BJ (cell line): Measurements from ENCODE around the gene CHRNE. TPM values are rescaled to one million over a fixed set of nuclear protein-coding genes. Genes with fewer than 3 reads are reported as not detected.

ENCODE experiments used
- CTCF ChIA-PET: fragments of 350-600 bp; formaldehyde crosslinking; extraction: SDS; loops from one replicate; lab custom pipeline; 2021; ENCODE audit warnings: antibody characterized with exemption, inconsistent platforms; lab: Yijun Ruan, JAX
- POLR2A ChIA-PET: fragments of 300-600 bp; sonication (Branson Sonifier 250); formaldehyde crosslinking; extraction: SDS; loops from one replicate; lab custom pipeline; 2021; ENCODE audit warnings: antibody characterized with exemption; lab: Charles Lee
- DNase-seq: peaks from one replicate; pipeline ENCODE4 v3.0.0-alpha.2; 2011; ENCODE audit warnings: low read depth
- H3K27me3 ChIP-seq: 2 replicates; pipeline ENCODE4 v1.6.0; 2011; ENCODE audit warnings: low read length; ENCODE audit not compliant: control insufficient read depth, insufficient read depth
- H3K36me3 ChIP-seq: 2 replicates; pipeline ENCODE4 v1.5.1; 2011; ENCODE audit warnings: low read length; ENCODE audit not compliant: control insufficient read depth, insufficient read depth
- H3K4me3 ChIP-seq: 2 replicates; pipeline ENCODE4 v1.5.1; 2011; ENCODE audit warnings: low read depth, mild to moderate bottlenecking, control low read depth, low read length
- CTCF ChIP-seq: IDR thresholded peaks from 2 replicates; pipeline ENCODE4 v1.5.1; 2011; ENCODE audit warnings: low read depth, mild to moderate bottlenecking, control low read depth, inconsistent platforms, low read length, moderate library complexity; ENCODE audit not compliant: insufficient read depth
- polyA plus RNA-seq: library from polyadenylated mRNA; depleted of rRNA; stranded (reverse); fragments of >200 nt; gene quantifications from 2 replicates; pipeline ENCODE4 v1.2.3, GENCODE V29; 2011

The CHRNE gene
- polyA plus RNA-seq, 1 experiment = 0.36 TPM

GRCh38 chr17:4853208-4853671 is 49.7 kb downstream of the CHRNE start:
- Histone ChIP-seq H3K36me3 (peaks cover 1% of the 10 kb centered on the region; the same call in 1 of the 2 replicates), H3K27me3 (no peaks in the 10 kb centered on the region), H3K4me3 (no peak overlapping the region)
- CTCF ChIA-PET = no interaction called here
- no peak for TF ChIP-seq CTCF
- POLR2A ChIA-PET = no interaction called here
- no peak for DNase-seq

GRCh38 chr17:4852567-4853207 is 50.2 kb downstream of the CHRNE start:
- CTCF ChIA-PET = interaction anchor here (1.3 kb wide), 1 partner anchor 29 kb away, joined by 3 read pairs; no protein-coding TSS in a partner anchor
- H3K4me3 ChIP-seq = no peak overlapping the region
- POLR2A ChIA-PET = interaction anchor here (0.7 kb wide), 1 partner anchor 46 kb away, joined by 7 read pairs; the partner anchor contains the start of gene PLD2

GRCh38 chr17:4851084-4851483 is 51.8 kb downstream of the CHRNE start:
- CTCF ChIA-PET = interaction anchor here (0.7 to 1.3 kb wide), 2 partner anchors 30 to 119 kb away, joined by 3 read pairs; no protein-coding TSS in a partner anchor

More at GRCh38 chr17:4852567-4853207, 50.2 kb downstream of the CHRNE start:
- no peak for DNase-seq
- no peak for TF ChIP-seq CTCF
- Histone ChIP-seq H3K27me3 (no peaks in the 10 kb centered on the region), H3K36me3 (peaks cover 1% of the 10 kb centered on the region; the same call in 1 of the 2 replicates)

GRCh38 chr17:4850246-4850645 is 52.7 kb downstream of the CHRNE start:
- Histone ChIP-seq H3K36me3 (no peaks in the 10 kb centered on the region), H3K27me3 (no peaks in the 10 kb centered on the region), H3K4me3 (no peak overlapping the region)
- DNase-seq = no peak
- TF ChIP-seq CTCF = no peak
- POLR2A ChIA-PET = no interaction called here
- CTCF ChIA-PET = interaction anchor here (0.6 to 2.2 kb wide), 4 partner anchors 13 to 118 kb away, joined by 3 to 5 read pairs (median 3); no protein-coding TSS in a partner anchor

More at GRCh38 chr17:4851084-4851483, 51.8 kb downstream of the CHRNE start:
- H3K27me3 ChIP-seq = no peaks in the 10 kb centered on the region
- TF ChIP-seq CTCF = no peak
- no peaks in the 10 kb centered on the region for H3K36me3 ChIP-seq
- DNase-seq = no peak
- H3K4me3 ChIP-seq = no peak overlapping the region
- POLR2A ChIA-PET = no interaction called here

- H3K4me3 ChIP-seq = no peak overlapping the region
- peak; percentile 58 for DNase-seq
- no peaks in the 10 kb centered on the region for H3K27me3 ChIP-seq
- no peak for TF ChIP-seq CTCF
- ChIA-PET CTCF (interaction anchor here (1.0 to 2.2 kb wide), 4 partner anchors 12 to 59 kb away, joined by 3 to 5 read pairs (median 4); no protein-coding TSS in a partner anchor), POLR2A (no interaction called here)
- H3K36me3 ChIP-seq = peaks cover 2% of the 10 kb centered on the region
Measured at GRCh38 chr17:4849011-4849536, 53.8 kb downstream of the CHRNE start.
